Retina (tissue), 1 donor: Measurements from ENCODE around the gene AFG1L.
"Not testable (repeated sequence)": the region's sequence is repeated elsewhere in the genome, so short reads cannot be mapped to it uniquely, and the experiment has no call there.

Source experiments
- DNase-seq: peaks from one replicate; pipeline ENCODE4 v3.0.0-alpha.2; 2016

Gene AFG1L

DNA sequence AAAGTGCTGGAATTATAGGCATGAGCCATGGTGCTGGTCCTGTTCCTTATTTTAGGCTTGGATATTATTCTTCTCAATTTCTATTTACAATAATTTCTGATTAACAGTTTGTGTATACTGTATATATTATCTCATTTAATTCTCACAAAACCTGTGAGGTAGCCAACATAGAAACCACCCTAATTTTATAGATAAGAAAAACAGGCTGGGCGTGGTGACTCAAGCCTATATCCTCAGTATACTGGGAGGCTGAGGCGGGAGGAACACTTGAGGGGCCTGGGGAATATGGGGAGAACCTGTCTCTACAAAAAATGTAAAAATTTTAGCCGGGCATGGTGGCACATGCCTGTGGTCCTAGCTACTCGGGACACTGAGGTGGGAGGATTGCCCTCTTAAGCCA, 3.8 kb upstream of the AFG1L start:
- no peak for DNase-seq

- not testable (repeated sequence) for DNase-seq
These were observed 2.3 kb upstream of the AFG1L start for GRCh38 chr6:108292561-108292960.

DNA sequence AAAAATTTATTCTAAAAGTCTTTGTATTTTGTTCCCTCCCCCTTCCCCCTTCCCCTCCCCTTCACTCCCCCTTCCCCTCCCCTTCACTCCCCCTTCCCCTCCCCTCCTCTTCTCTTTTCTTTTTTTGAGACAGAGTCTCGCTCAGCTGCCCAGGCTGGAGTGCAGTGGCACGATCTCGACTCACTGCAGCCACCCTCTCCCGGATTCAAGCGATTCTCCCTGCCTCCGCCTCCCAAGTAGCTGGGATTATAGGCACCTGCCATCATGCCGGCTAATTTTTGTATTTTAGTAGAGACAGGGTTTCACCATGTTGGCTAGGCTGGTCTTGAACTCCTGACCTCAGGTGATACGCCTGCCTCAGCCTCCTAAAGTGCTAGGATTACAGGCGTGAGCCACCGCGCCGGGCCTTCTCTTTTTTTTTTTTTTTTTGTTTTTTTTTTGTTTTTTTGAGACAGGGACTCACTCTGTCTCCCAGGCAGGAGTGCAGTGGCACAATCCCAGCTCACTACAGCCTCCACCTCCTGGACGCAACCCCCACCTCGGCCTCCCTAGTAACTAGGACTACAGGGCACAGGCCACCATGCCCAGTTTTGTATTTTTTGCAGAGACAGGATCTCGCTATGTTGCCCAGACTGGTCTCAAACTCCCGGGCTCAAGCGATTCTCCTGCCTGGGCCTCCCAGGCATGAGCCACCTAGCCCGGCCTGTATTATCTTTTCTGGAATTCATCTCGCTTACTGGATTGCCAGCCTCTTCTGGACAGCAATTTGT, 1.1 kb upstream of the AFG1L start:
- no peak for DNase-seq

DNA sequence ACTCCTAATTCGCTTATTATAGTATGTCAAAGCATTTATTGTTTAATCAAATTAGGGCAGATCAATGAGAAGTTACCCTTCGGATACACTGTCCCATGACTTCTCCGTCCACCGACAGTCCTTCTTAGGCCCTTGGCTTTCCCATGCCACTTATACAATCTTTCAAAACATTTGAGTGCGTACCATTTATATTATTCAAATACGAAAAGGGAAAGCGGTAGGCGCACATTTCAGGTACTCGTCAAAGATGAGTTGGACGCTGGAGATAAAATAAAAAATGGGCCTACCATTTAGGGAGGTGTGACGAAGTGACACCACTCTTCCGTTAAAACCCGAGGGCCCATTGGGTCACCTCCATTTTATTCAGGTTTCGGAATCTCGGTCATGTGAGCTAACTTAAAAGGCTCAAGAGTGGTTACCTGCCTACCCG, 542 bp upstream of the AFG1L start:
- DNase-seq = no peak

DNA sequence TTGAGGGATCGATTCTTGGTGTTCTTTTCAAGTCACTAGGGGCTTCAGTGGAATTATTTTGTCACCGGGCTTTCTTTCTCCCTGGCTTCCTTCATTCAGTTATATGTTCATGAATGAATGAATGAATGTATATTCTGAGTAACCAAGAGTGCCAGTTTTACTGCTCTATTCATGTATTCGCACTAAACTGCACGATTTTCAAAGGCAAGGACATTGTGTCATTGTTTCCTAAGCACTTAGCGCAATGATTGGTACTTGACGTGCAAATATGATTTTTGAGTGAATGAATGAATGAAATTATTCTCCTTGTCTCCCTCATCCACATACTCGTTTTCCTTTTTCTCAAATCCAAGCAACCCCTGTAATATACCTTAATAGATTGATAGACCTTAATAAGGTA, 822 bp downstream of the AFG1L start:
- no peak for DNase-seq

- DNase-seq = no peak
These were observed 7.5 kb downstream of the AFG1L start for GRCh38 chr6:108302386-108302785.

- DNase-seq = no peak
These were observed 9.8 kb downstream of the AFG1L start for GRCh38 chr6:108304646-108305045.

DNA sequence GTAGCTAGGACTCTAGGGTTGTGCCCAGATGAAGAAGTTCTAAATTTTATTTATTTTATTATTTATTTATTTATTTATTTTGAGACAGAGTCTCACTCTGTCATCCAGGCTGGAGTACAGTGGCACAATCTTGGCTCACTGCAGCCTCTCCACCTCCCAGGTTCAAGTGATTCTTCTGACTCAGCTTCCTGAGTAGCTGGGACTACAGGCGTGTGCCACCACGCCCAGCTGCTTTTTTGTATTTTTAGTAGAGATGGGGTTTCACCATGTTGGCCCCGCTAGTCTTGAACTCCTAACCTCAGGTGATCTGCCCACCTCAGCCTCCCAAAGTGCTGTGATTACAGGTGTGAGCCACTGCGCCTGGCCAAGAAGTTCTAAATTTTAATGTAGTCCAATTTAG, 13.8 kb downstream of the AFG1L start:
- DNase-seq = not testable (repeated sequence)

DNA sequence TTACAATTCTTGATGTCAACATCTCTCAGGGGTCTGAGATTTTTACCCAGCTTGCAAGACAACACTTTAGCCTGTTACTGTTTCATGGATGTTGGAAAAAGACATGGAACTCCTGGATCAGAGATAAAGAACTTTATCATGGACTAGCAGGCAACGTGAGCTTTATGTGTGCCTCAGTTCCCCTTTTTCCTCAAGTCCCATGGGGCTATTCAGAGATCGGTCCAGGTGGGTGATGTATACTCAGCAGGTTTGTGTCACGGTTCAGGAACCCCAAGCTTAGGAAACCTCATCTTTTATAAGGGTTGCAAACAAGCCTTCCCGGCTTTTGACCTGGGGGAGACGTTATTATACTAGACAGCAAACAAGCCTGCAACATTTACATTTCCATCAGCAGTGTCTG, 15.0 kb downstream of the AFG1L start:
- DNase-seq = no peak

DNA sequence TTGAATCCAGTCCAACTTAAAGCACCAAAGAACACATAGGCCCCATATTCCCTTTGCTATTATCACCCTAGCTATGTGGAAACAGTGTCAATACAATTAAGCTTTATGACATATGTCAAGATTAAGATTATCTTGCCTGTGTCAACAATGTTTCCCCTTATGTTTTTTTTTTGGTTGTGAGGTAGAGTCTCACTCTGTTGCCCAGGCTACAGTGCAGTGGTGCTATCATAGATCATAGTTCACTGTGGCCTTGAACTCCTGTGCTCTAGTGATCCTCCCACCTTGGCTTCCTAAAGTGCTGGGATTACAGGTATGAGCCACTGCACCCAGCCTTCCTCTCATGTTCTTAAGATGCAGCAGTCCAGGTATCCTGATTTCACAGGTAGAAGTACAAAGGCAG, 17.8 kb downstream of the AFG1L start:
- no peak for DNase-seq

- DNase-seq = no peak
These were observed 26.4 kb downstream of the AFG1L start for GRCh38 chr6:108321253-108321747.

GRCh38 chr6:108322728-108323127, 27.9 kb downstream of the AFG1L start:
- DNase-seq = no peak

DNA sequence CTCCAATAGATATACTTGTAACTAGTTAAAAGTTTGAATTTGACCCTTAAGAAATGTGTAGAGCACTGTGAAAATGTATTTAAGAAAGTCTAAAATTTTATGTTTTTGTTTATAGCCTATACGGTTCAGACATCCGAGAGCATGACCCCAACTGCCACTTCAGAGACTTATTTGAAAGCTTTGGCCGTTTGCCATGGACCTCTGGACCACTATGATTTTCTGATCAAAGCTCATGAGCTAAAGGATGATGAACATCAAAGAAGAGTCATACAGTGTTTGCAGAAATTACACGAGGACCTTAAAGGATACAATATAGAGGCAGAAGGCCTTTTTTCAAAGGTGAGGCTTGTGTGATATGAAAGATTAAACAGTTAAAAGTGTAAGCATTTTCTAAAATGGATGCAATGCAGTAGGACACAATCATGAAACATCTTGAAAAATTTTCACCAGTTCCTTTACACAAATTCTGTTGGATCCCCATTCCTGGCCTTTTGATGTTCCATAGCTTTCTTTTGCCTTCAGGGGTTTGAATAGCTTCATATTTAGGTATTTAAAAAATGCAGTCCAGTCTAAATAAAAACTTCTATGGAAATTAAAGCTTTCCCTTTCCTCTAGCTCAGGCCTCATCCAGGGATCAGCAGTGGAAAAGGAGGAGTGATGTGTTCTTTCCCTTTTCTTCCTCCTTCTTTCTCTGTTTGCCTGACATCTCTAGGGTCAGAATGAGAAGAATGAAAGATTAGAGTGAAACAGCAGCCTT, 29.0 kb downstream of the AFG1L start:
- DNase-seq = no peak

DNA sequence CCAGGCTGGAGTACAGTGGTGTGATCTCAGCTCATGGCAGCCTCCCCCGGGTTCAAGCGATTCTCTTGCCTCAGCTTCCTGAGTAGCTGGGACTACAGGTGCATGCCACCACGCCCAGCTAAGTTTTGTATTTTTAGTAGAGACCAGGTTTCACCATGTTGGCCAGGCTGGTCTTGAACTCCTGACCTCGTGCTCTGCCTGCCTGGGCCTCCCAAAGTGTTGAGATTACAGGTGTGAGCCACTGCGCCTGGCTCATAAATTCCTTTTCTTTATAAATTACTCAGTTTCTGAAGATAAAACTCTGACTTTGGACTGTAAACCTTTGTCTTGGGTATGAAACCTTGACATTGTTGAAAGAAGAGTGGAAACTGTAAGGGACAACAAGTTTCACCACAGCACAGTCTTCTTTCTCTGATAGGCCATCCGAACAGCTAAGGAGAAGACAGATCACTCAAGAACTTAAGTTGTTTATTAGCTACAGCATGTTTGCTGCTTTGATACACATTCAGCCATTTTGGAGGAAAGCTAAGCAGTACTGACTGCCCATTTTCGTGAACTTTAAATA, 35.4 kb downstream of the AFG1L start:
- DNase-seq = not testable (repeated sequence)

DNA sequence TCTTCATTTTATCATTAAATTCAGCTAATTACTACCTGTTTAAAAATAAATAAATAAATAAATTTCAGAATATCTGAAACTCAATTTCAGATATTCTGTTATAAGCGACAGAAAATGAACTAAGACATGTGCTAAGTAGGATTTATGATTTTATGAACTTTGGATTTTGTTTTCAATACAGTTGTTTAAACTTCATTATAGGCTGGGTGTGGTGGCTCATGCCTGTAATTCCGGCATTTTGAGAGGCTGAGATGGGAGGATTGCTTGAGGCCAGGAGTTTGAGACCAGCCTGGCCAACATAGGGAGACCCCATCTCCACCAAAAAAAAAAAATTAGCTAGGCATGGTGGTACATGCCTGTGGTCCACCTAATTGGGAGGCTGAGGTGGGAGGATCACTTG, 36.0 kb downstream of the AFG1L start:
- DNase-seq = no peak

DNA sequence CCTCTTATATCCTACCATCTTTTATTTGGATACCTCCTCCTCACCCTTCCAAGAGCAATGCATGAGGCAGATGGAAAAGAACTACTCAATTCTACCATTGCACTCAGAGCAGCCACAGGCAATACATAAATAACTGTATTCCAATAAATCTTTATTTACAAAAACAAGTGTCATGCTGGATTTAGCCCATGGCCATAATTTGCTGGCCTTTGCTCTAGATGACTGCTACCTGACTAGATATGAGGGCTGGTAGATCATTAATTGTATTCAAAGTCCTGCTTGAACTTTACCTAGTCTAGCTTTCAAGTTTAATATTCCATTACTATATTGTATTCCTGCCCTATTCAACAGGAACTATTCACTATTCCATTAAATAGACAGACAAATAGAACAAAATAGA, 37.1 kb downstream of the AFG1L start:
- no peak for DNase-seq

GRCh38 chr6:108336971-108337370, 42.1 kb downstream of the AFG1L start:
- no peak for DNase-seq

- no peak for DNase-seq
These were observed 42.9 kb downstream of the AFG1L start for GRCh38 chr6:108337721-108338120.

- no peak for DNase-seq
These were observed 46.5 kb downstream of the AFG1L start for GRCh38 chr6:108341372-108341771.

DNA sequence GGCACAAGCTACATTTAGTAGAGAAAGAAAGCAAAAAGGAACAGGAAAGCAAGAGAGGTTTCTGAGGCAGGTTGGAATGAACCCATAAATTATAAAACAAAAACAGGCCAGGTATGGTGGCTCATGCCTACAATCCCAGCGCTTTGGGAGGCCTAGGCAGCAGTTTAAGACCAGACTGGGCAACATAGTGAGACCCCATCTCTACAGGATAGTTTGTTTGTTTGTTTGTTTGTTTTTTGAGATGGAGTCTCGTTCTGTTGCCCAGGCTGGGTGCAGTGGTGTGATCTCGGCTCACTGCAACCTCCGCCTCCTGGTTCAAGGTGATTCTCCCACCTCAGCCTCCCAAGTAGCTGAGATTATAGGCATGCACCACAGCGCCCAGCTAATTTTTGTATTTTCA, 49.0 kb downstream of the AFG1L start:
- DNase-seq = no peak

DNA sequence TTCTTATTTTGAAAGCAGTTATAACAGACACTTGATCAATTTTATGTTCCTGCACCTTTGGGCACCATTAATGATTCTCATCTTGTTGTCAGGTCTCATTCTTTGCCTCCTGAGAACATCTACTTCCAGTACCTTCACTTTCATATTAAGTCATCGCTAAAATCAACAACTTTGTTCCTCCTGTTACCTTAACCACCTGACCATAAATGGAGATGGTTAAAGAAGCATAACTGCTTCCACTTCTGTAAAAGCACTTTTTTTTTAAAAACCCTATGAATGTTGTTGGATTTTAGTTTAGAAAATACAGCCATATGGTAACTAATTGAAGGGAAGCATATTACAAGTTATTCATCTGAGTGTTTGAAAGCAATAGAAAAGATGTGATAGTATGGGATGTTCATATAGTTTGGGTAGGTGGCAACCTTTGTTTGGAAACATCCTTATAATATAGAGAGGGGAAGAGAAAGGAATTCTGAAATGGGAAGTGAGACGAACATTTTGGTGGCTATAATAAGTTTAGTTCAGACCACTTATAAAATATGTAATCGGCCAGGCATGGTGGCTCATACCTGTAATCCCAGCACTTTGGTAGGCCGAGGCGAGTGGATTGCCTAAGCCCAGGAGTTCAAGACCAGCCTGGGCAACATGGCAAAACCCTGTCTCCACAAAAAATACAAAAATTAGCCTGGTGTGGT, 53.9 kb downstream of the AFG1L start:
- DNase-seq = no peak

GRCh38 chr6:108350528-108350927, 55.7 kb downstream of the AFG1L start:
- DNase-seq = no peak

DNA sequence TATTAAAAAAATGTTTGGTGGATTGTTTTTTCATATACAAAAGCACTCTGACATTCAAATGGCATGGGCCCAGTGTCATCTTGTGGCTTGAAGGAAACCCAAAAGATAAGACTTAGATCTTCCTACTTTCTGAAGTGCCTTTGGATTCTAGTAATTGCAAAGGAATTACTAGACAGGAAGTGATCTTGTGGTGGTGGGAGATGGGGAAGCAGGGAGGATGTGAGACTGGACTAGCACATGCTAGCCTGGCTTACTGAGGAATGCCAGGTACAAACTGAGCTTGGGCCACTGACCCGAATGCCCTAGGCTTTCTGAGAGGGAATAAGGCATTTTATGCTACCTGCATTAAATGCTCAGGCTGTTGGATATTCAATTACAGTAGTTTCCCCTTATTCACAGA, 59.0 kb downstream of the AFG1L start:
- DNase-seq = no peak
